OCI-LY7 (cell line): ENCODE data around the gene ATP2A1. TPM values are rescaled to one million over a fixed set of nuclear protein-coding genes. Genes with fewer than 3 reads are reported as not detected.
A peak's percentile ranks its signal among the peaks of the same experiment; 100 is the strongest.
"Not testable (repeated sequence)": the region's sequence is repeated elsewhere in the genome, so short reads cannot be mapped to it uniquely, and the experiment has no call there.

Source experiments
- BruUV-seq: library from RNA; stranded (reverse); fragments of 400-500 nt; replicated peaks from 2 replicates; lab custom pipeline; 2021; lab: Mats Ljungman, UMichigan
- CTCF ChIA-PET: fragments of 300-600 bp; sonication (Branson Sonifier 250); formaldehyde crosslinking; loops from one replicate; lab custom pipeline; 2022; ENCODE audit warnings: antibody characterized with exemption; ENCODE audit not compliant: unreplicated experiment; lab: Charles Lee
- POLR2A ChIA-PET: fragments of 300-600 bp; sonication (Branson Sonifier 250); formaldehyde crosslinking; loops from one replicate; lab custom pipeline; 2022; ENCODE audit warnings: antibody characterized with exemption; lab: Charles Lee
- DNase-seq: peaks from one replicate; pipeline ENCODE4 v3.0.0-alpha.2; 2015; ENCODE audit warnings: low spot score
- H2AFZ ChIP-seq: fragments of 200-600 bp; sonication (generic), shearing (Covaris generic); 2 replicates; pipeline ENCODE4 v1.6.1; 2014; ENCODE audit warnings: mild to moderate bottlenecking, antibody characterized with exemption, low read length, moderate library complexity
- H3K27ac ChIP-seq: fragments of 200-600 bp; sonication (generic); 2 replicates; pipeline ENCODE4 v1.5.1; 2014; ENCODE audit warnings: mixed run types, low read depth, mild to moderate bottlenecking, moderate library complexity, low read length, inconsistent platforms; ENCODE audit not compliant: poor library complexity, severe bottlenecking
- H3K36me3 ChIP-seq: fragments of 200-600 bp; sonication (generic); 2 replicates; pipeline ENCODE4 v1.6.1; 2014; ENCODE audit warnings: mild to moderate bottlenecking, antibody characterized with exemption, low read length, moderate library complexity, mixed read lengths; ENCODE audit not compliant: insufficient read depth
- H3K4me1 ChIP-seq: fragments of 200-600 bp; sonication (generic); 2 replicates; pipeline ENCODE4 v1.5.1; 2014; ENCODE audit warnings: mild to moderate bottlenecking, low read length; ENCODE audit not compliant: insufficient read depth, poor library complexity, severe bottlenecking
- H3K4me2 ChIP-seq: fragments of 200-600 bp; sonication (generic); 2 replicates; pipeline ENCODE4 v1.6.1; 2014; ENCODE audit warnings: mild to moderate bottlenecking, low read length
- H3K4me3 ChIP-seq: fragments of 200-600 bp; sonication (generic); 2 replicates; pipeline ENCODE4 v1.5.1; 2014; ENCODE audit warnings: mild to moderate bottlenecking, low read depth, low read length; ENCODE audit not compliant: poor library complexity, severe bottlenecking
- H3K79me2 ChIP-seq: fragments of 200-600 bp; sonication (generic); 2 replicates; pipeline ENCODE4 v1.6.1; 2016; ENCODE audit warnings: low read depth, mild to moderate bottlenecking, low read length, moderate library complexity, mixed read lengths; ENCODE audit not compliant: insufficient read depth
- H3K9me2 ChIP-seq: fragments of 200-600 bp; sonication (generic); 2 replicates; pipeline ENCODE4 v1.6.1; 2016; ENCODE audit warnings: mild to moderate bottlenecking, low read length, mixed read lengths; ENCODE audit not compliant: insufficient read depth
- H3K9me3 ChIP-seq: fragments of 200-600 bp; sonication (generic); 2 replicates; pipeline ENCODE4 v1.6.1; 2014; ENCODE audit warnings: mild to moderate bottlenecking, mixed run types, low read length, mixed read lengths
- H4K20me1 ChIP-seq: fragments of 200-600 bp; sonication (generic); 2 replicates; pipeline ENCODE4 v1.6.1; 2014; ENCODE audit warnings: mild to moderate bottlenecking, antibody characterized with exemption, low read length, moderate library complexity, mixed read lengths; ENCODE audit not compliant: insufficient read depth
- CTCF ChIP-seq: fragments of 200-600 bp; sonication (generic); conservative IDR thresholded peaks from 2 replicates; pipeline ENCODE4 v1.5.1; 2014; ENCODE audit warnings: mild to moderate bottlenecking, antibody characterized with exemption, low read length, moderate library complexity, mixed read lengths
- EZH2phosphoT487 ChIP-seq: fragments of 200-600 bp; sonication (generic); IDR thresholded peaks from 2 replicates; pipeline ENCODE4 v1.6.1; 2018; ENCODE audit warnings: low read depth, borderline replicate concordance, mild to moderate bottlenecking, mixed run types, antibody characterized with exemption, low read length, moderate library complexity, mixed read lengths
- intact Hi-C: fragments of 100-400 bp; cut with micrococcal nuclease; formaldehyde crosslinking; loops from one replicate; pipeline ENCODE4 v1.10.0; 2022; ENCODE audit not compliant: unreplicated experiment
- total RNA-seq, 2 experiments: library from RNA; depleted of rRNA in 1 of 2; stranded (reverse); fragments of >200 nt in 1 of 2; shearing (Covaris generic) in 1 of 2; gene quantifications; 2 replicates each; pipeline ENCODE4 v1.2.3, GENCODE V29; 2014 to 2022

ATP2A1 gene
- total RNA-seq, 2 experiments from 2014 or later, result 5.0 TPM

DNA sequence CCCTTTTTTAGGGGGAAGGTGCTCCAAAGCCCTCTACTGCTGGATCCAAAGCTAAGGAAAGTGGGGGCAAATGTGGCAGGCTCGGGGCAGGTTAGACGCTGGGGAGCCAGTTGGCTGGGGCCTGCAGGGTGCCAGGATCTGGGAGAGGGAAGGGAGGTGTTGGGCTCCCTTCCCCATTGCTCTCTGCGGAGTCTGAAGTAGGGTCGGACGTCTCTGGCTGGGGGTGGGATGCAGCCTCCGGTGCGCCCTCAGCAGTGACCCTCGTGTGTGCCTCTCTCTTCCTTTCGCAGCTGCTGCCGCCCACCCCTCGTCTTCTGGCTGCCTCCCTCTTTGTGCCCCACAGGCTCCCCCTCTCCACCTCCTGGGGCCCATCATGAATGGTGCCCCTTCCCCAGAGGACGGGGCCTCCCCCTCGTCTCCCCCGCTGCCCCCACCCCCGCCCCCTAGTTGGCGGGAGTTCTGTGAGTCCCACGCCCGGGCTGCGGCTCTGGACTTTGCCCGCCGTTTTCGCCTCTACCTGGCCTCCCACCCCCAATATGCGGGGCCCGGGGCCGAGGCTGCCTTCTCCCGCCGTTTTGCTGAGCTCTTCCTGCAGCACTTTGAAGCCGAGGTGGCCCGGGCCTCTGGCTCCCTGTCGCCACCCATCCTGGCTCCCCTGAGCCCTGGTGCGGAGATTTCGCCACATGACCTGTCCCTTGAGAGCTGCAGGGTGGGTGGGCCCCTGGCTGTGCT is 12.4 kb upstream of the ATP2A1 start:
- intact Hi-C loops, result no loop called here
- Histone ChIP-seq H2AFZ (no peak overlapping the region), H3K9me3 (no peaks in the 10 kb centered on the region), H3K9me2 (no peaks in the 10 kb centered on the region), H3K4me2 (peak overlapping the region; percentile 94; the same call in 1 of the 2 replicates), H4K20me1 (no peaks in the 10 kb centered on the region; the same call in 1 of the 2 replicates), H3K27ac (no peak overlapping the region), H3K79me2 (peaks cover 35% of the 10 kb centered on the region), H3K4me3 (no peak overlapping the region), H3K36me3 (peaks cover 35% of the 10 kb centered on the region), H3K4me1 (peaks cover 19% of the 10 kb centered on the region)
- CTCF ChIA-PET, result no interaction called here
- no peak for TF ChIP-seq CTCF
- TF ChIP-seq EZH2phosphoT487, result no peak
- DNase-seq, result no peak
- no TSS peak for BruUV-seq
- POLR2A ChIA-PET, result no interaction called here

- no peaks in the 10 kb centered on the region for H3K9me2 ChIP-seq
- H3K4me2 ChIP-seq, result no peak overlapping the region
- H2AFZ ChIP-seq, result no peak overlapping the region
- no TSS peak for BruUV-seq
- no peaks in the 10 kb centered on the region for H3K9me3 ChIP-seq
- H3K36me3 ChIP-seq, result peaks cover 40% of the 10 kb centered on the region
- POLR2A ChIA-PET, result no interaction called here
- TF ChIP-seq CTCF, result no peak
- no peak for TF ChIP-seq EZH2phosphoT487
- H3K27ac ChIP-seq, result no peak overlapping the region
- intact Hi-C loops, result no loop called here
- no peaks in the 10 kb centered on the region; the same call in 1 of the 2 replicates for H4K20me1 ChIP-seq
- no peak for DNase-seq
- H3K4me1 ChIP-seq, result peaks cover 19% of the 10 kb centered on the region
- peaks cover 35% of the 10 kb centered on the region for H3K79me2 ChIP-seq
- no peak overlapping the region for H3K4me3 ChIP-seq
- CTCF ChIA-PET, result no interaction called here
Measured at GRCh38 chr16:28866454-28866804, 11.9 kb upstream of the ATP2A1 start.

GRCh38 chr16:28867241-28867640 is 11.0 kb upstream of the ATP2A1 start:
- H3K79me2 ChIP-seq, result peaks cover 28% of the 10 kb centered on the region
- H3K9me3 ChIP-seq, result no peaks in the 10 kb centered on the region
- no peak for TF ChIP-seq EZH2phosphoT487
- no peak for TF ChIP-seq CTCF
- no peak overlapping the region for H2AFZ ChIP-seq
- H3K9me2 ChIP-seq, result no peaks in the 10 kb centered on the region
- peaks cover 12% of the 10 kb centered on the region for H3K4me1 ChIP-seq
- ChIA-PET CTCF (interaction anchor here (0.5 kb wide), 1 partner anchor 47 kb away, joined by 3 read pairs; no protein-coding TSS in a partner anchor), POLR2A (no interaction called here)
- BruUV-seq, result no TSS peak
- DNase-seq, result no peak
- no peaks in the 10 kb centered on the region; the same call in 1 of the 2 replicates for H4K20me1 ChIP-seq
- H3K4me2 ChIP-seq, result no peak overlapping the region
- intact Hi-C loops, result no loop called here
- no peak overlapping the region for H3K4me3 ChIP-seq
- H3K36me3 ChIP-seq, result peaks cover 47% of the 10 kb centered on the region
- H3K27ac ChIP-seq, result no peak overlapping the region

GRCh38 chr16:28867646-28868045 is 10.6 kb upstream of the ATP2A1 start:
- H4K20me1 ChIP-seq, H3K27ac ChIP-seq, BruUV-seq, intact Hi-C loops, H3K4me3 ChIP-seq, H3K9me2 ChIP-seq, POLR2A ChIA-PET, H3K4me2 ChIP-seq, H3K9me3 ChIP-seq, DNase-seq, H2AFZ ChIP-seq: not testable (repeated sequence)
- H3K4me1 ChIP-seq, result peaks cover 11% of the 10 kb centered on the region
- CTCF ChIA-PET, result interaction anchor here (0.5 kb wide), 1 partner anchor 47 kb away, joined by 3 read pairs; no protein-coding TSS in a partner anchor
- peaks cover 51% of the 10 kb centered on the region for H3K36me3 ChIP-seq
- peaks cover 24% of the 10 kb centered on the region for H3K79me2 ChIP-seq
